Stimulated activated CD8-positive, alpha-beta memory T cell treated with anti-CD3 and anti-CD28 coated beads, Interleukin-4, amount 100 ng/mL, for 4 hours (primary cell): Measurements from ENCODE around the gene FAM163B.

Source experiments
- DNase-seq, 2 donors: peaks; one replicate each; pipeline ENCODE4 v3.0.0-alpha.2; 2020; ENCODE audit warnings: low read depth in 2 of 2, low spot score in 1 of 2

Gene FAM163B

GRCh38 chr9:133583111-133583510 lies 26.1 kb downstream of the FAM163B start:
- no peak for DNase-seq

- DNase-seq = no peak
Measured at GRCh38 chr9:133582501-133583045, 26.6 kb downstream of the FAM163B start.

DNA sequence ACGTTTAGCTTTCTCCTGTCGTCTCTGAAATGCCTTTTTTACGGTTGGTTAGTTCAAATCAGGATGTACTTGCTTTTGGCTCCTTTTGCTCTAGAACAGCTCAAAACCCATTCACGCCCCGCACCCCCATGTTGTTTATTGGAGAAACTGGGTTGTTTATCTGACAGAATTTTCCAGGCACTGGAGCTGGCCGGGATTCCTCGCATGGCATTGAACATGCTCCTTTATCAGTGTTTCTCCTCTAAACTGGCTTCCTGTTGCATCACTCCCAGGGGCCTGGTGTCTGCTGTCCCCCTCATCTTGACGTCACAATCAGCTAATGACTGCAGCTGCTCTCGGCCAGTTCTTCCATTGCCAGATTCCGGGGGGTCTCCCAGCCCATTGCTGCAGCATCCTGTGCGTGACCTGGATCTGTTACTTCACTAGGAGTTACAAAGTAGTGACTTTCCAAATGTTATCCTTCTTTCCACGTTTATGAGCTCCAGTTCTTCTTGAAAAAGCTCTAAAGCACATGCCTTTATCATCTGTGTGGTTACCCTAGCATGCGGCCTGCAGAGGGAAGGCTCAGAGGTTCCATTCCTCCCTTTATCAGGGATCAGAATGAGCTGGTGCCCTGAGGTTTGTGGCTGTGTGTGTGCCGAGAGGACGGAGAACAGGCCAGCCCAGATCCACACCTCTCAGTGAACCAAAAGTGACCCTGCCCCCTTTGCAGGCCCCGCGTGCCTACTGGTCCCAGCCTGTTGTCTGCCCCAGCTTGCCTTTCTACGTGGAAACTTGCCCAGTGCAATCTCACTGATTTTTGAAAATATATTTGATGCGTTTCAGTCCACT lies 27.5 kb downstream of the FAM163B start:
- no peak for DNase-seq

GRCh38 chr9:133581011-133581410 lies 28.2 kb downstream of the FAM163B start:
- no peak for DNase-seq

DNA sequence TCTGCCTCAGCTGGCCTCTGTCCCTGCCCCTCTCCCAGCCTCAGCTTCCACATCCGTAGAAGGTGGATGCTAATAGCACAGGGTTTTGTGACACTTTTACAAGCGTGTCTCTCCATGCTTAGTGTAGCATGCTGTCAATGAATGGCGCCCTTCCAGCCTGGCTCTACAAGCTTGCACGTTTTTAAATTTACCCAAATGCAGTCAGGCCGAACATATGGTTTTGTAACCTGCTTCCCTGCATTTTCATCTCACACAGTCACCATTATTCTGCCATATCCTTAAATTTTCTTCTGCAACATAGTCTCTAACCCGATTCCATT lies 28.8 kb downstream of the FAM163B start:
- no peak for DNase-seq

DNA sequence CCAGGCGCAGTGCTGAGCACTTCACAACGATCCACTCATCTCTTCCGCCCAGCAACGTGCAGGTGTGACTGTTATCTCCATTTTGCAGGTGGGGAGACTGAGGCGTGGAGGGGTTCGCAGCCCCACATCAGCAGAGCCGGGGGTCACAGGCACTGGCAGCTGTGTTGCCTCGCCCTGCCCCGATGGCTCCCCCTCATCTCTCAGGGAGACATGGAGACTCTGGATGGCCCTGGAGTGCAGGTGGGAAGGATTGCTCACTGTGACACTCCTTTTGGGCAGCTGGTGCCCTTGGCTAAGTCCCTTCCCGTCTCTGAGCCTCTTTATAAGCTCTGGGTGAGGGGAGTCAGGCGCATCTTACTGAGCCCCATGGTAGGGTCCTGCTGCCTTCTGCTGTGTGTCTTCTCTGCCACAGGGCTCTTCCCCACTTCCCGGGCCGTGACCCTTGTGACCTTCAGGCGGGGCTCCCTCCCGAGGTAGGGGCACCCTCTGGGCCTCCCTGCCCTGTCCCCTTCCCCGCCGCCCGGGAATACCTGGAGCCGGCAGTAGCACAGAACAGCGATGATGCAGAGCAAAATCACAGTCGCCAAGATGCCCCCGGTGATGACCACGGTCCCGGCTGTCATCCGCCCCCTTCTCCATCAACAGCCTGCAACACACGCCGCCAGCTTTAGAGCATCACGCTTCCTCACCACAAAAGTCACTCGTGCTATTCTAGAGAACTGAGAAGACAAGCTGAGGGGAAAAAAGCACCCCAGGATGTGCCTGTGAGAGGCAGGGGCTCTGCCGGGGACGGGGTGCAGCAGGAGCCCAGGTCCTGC lies 29.4 kb downstream of the FAM163B start:
- no peak for DNase-seq

- no peak for DNase-seq
Measured at GRCh38 chr9:133578524-133579441, 30.4 kb downstream of the FAM163B start.

DNA sequence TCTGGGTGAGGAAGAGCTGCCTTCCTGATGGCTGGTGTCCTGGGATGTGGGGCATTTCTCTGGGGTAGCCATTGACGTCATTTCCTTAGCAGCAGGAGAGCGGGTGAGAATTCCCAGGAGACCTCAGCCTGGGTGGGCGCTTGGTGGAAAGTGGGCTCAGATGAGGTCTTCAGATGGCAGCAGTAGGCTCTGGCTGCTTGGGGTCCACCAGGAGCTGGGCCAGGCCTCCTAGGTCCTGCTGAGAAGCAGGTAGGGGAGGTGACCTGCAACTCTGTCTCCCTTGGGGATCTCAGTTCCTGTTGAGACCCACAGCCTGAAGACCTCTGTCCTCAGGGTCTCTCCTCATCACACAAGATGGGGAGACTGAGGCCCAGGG lies 31.5 kb downstream of the FAM163B start:
- no peak for DNase-seq

GRCh38 chr9:133576875-133577736 lies 32.1 kb downstream of the FAM163B start:
- no peak for DNase-seq

DNA sequence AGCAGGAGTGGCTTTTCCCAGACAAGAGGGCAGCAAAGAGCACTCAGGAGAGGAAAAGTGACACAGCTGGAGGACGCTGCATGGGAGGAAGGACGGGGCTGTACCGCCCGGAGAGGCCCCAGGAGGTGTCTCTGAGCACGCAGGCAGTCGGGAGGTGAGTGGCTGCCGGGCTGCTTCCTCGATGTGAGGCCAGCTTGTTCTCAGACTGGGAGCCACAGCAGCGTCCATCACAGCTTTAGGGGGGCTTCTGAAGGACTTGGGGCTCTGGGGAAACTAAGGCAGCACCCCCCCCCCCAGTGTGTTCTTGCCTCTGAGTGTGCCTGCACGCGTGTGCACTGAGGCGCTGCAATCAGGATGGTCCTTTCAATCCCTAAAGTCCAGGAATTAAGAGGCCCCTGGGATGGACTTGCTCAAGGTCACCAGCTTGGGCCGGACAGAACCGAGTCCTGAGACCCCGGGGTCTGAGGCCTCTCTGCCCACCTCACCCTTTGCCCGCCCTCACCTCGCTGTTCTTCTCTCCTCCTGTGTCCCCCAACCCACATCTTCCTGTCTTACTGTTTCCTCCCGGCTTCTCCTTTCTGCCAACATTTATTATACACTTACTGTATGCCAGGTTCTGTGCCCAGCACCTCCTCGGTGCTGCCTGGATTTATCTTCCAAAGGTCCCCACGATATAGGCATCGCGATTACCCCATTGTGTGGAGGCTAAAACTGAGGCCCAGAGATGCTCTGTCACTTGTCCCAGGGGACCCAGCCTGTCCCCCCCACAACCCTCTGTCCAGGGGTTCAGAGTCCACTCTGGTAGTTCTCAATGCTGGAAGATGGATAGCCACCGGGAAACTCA lies 32.9 kb downstream of the FAM163B start:
- DNase-seq = no peak

- no peak for DNase-seq
Measured at GRCh38 chr9:133575186-133576030, 33.8 kb downstream of the FAM163B start.

GRCh38 chr9:133574771-133575170 lies 34.4 kb downstream of the FAM163B start:
- DNase-seq = no peak

- DNase-seq = no peak
Measured at GRCh38 chr9:133573791-133574515, 35.2 kb downstream of the FAM163B start.

DNA sequence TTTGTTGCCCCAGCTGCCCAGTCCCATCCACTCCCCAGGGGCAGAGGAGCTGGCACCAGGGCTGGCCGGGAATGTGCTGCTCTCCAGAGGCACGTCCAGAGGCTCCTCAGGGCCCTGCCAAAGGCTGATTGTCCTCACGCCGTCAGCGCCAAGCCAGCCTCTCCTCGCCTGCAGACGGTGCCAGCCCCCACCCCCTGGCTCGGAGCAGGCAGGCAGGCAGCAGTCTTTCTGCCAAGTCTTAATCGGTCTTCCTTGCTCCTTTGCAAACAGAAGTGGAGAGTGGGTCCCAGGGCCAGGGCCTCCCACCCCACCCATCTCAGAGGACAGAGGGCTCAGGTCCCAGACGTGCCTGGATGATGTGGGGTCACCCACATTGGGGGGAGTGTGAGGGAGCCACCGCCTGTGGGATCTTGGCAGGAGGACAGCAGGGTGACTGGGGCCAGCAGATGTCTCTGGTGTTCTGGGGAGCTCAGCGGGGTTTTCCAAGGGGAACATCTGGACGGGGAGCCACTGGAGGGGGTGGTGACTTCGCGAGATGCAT lies 36.3 kb downstream of the FAM163B start:
- DNase-seq = no peak

DNA sequence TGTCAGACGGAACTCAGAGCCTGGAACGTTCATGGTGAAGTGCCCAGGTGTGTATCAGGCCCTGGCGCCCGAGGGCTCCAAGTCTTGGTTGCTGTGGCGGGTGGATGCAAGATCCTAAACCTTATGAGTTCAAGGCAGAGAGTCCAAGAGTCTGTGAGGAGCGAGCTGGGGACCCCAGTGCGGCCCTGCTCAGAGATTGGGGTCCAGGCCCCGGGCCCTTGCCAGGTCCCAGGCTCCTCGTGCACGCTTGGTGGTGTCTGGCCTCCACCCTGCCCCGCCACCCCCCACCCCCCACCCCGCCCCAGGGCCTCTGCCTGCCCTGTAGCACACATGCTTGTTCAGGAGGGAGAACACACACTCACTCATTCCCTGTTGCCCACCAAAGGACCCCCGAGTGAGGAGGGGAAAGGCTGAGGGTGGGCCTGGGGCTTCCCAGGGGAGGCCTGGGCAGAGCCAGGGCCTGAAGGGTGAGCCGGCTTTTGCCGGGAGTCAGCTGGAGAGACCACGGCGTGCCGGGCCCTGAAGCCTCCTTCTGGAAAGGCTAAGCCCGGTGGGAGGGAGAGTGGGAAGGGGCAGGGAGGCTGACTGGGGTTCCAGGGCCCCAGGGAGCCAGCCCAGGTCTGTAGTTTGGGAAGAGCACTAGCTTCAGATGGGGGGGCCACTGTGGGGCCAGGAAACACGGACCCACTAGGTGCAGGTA lies 37.1 kb downstream of the FAM163B start:
- no peak for DNase-seq

- no peak for DNase-seq
Measured at GRCh38 chr9:133571391-133571890, 37.7 kb downstream of the FAM163B start.

DNA sequence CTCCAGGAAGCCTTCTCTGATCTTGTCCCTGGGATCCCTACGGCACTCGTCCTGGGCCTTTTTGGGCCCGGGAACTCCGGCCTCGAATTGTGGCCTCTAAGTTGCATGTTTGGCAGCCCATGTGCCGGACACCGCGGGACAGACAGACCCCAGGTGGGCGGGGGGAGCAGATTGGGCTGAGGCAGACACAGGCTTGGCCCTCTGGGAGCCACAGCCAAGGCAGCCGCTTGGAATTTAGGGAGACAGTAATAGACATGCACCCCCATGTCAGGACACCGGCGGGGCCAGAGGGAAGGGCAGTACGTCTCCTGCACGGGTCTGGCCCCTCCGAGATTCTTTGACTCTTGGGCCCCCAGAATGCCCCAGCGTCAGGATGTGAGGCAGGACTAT lies 38.5 kb downstream of the FAM163B start:
- no peak for DNase-seq
